SJCRH30 (cell line): ENCODE results near the gene ZNF792. TPM values are rescaled to one million over a fixed set of nuclear protein-coding genes. Genes with fewer than 3 reads are reported as not detected.
"Not testable (repeated sequence)": the region's sequence is repeated elsewhere in the genome, so short reads cannot be mapped to it uniquely, and the experiment has no call there.

Experiments
- DNase-seq, 2 experiments: peaks; one replicate each; pipeline ENCODE4 v3.0.0-alpha.2; 2015 to 2020
- H3K27ac ChIP-seq: fragments of 250-450 bp; sonication (Bioruptor Pico); 2 replicates; pipeline ENCODE4 v1.5.1; 2020; ENCODE audit warnings: mild to moderate bottlenecking, moderate library complexity
- H3K27me3 ChIP-seq: fragments of 250-450 bp; sonication (Bioruptor Pico); 2 replicates; pipeline ENCODE4 v1.5.1; 2020; ENCODE audit warnings: mild to moderate bottlenecking, moderate library complexity
- H3K36me3 ChIP-seq: fragments of 250-450 bp; sonication (Bioruptor Pico); 2 replicates; pipeline ENCODE4 v1.5.1; 2020; ENCODE audit warnings: mild to moderate bottlenecking, moderate library complexity
- H3K4me1 ChIP-seq: fragments of 250-450 bp; sonication (Bioruptor Pico); 2 replicates; pipeline ENCODE4 v1.5.1; 2020; ENCODE audit warnings: mild to moderate bottlenecking, moderate library complexity
- H3K4me3 ChIP-seq: fragments of 250-450 bp; sonication (Bioruptor Pico); 2 replicates; pipeline ENCODE4 v1.5.1; 2020; ENCODE audit warnings: mild to moderate bottlenecking, moderate library complexity
- H3K9me3 ChIP-seq: fragments of 250-450 bp; sonication (Bioruptor Pico); replicated peaks from 2 replicates; pipeline ENCODE4 v1.5.1; 2020; ENCODE audit warnings: mild to moderate bottlenecking, moderate library complexity
- total RNA-seq: library from RNA; depleted of rRNA; stranded (reverse); fragments of >200 nt; shearing (Covaris generic); gene quantifications from 2 replicates; pipeline ENCODE4 v1.2.3, GENCODE V29; 2014

ZNF792 gene
- total RNA-seq, 1 experiment from 2014 or later = 2.1 TPM

DNA sequence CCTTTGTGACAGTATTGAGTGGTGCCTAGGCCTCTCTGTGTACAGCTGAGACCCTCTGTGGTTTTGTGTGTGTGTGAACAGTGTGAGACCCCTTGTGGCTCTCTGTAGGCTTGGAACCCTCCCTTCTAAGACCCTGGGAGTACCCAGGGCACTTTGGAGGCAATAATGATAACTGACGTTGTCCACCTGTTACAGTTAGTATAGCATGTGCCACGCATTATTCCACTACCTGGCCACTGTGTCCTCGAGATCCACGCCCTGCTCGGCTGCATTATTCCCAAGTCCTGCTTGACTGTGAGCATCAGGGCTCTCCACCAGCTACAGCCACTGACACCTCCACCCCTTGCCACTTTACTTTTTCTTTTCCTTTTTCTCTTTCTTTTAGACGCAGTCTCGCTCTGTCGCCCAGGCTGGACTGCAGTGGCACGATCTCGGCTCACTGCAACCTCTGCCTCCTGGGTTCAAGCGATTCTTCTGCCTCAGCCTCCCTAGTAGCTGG lies 38.1 kb upstream of the ZNF792 start:
- H3K4me1 ChIP-seq = no peaks in the 10 kb centered on the region
- H3K27ac ChIP-seq = no peak overlapping the region
- no peaks in the 10 kb centered on the region for H3K9me3 ChIP-seq
- no peak overlapping the region for H3K4me3 ChIP-seq
- H3K36me3 ChIP-seq = peaks cover 8% of the 10 kb centered on the region; the same call in 1 of the 2 replicates
- H3K27me3 ChIP-seq = no peaks in the 10 kb centered on the region
- peak in 1 of 2 experiments; percentile 1 for DNase-seq

- Histone ChIP-seq H3K27ac (peak overlapping the region; percentile 56; the same call in 1 of the 2 replicates), H3K36me3 (peaks cover 8% of the 10 kb centered on the region; the same call in 1 of the 2 replicates), H3K4me1 (no peaks in the 10 kb centered on the region), H3K27me3 (no peaks in the 10 kb centered on the region), H3K9me3 (no peaks in the 10 kb centered on the region), H3K4me3 (peak overlapping the region; percentile 65)
- DNase-seq = peak; percentile 34 to 39
Measured at GRCh38 chr19:35000647-35001501, 36.8 kb upstream of the ZNF792 start.

DNA sequence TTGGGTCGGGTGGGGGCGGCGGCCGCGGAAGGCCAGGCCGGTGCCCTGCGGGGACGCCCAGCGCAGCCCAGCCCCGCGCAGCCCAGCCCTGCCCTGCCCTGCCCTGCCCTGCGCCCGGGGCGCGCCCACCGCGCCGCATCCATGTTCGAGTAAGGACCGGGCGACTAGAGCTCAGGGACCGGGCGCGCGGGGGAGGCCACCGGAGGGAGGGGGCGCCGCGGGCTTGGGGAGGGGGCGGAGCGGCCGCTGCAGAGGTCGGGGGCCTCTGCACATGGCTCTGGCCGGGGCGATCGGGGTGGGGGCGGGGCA lies 36.3 kb upstream of the ZNF792 start:
- no peaks in the 10 kb centered on the region for H3K9me3 ChIP-seq
- peak overlapping the region; percentile 65 for H3K4me3 ChIP-seq
- H3K27me3 ChIP-seq = no peaks in the 10 kb centered on the region
- peaks cover 5% of the 10 kb centered on the region; the same call in 1 of the 2 replicates for H3K36me3 ChIP-seq
- peak overlapping the region; percentile 56; the same call in 1 of the 2 replicates for H3K27ac ChIP-seq
- no peaks in the 10 kb centered on the region for H3K4me1 ChIP-seq
- no peak for DNase-seq

DNA sequence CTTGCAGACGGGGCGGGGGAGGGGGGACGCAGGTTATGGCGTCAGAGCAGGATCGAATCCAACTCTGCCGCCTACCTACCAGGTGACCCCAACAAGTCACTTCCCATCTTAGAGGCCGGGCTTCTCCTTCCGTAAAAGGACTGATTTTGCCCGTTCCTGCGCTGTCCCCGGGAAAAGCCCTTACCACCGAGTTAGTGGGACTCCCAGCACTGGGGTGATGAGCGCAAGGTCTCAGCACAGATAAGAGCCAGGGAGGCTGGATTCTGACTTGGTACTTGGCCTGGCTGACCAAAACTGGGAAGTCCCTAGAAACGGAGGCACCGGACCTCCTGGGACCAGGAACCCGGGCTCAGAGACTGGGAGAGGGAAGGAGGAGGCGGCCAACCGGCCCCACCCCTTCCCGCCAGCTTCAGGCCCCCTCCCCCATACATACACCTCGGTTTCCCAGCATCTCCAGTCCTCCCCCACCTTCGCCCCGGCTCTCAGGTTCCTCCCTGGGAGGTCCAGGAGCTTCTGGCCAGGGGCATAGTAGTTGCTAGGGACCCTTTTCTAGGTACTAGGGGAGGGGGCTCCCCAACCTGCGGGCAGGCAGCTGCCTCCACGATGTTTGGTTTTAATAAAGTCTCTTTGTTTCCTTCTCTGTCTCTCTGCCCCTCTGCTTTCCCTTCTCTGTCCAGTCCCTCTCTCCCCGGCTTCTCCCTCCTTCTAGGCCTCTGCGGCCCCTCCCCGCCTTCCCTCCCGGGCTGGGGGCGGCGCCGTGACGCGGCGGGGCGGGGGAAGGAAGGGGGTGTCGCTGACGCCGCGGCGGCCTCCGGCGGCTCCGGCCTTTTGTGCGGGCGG lies 35.7 kb upstream of the ZNF792 start, which contains the start of gene GRAMD1A:
GRAMD1A (plus strand) TSS at position 826 of the 840 bp plus-strand sequence. CDS start 156 bp downstream, outside the sequence.
- H3K36me3 ChIP-seq = peaks cover 5% of the 10 kb centered on the region; the same call in 1 of the 2 replicates
- peak within 1 kb of the TSS; percentile 65 for H3K4me3 ChIP-seq
- H3K27ac ChIP-seq = peak within 1 kb of the TSS; percentile 60
- peak; percentile 81 to 84 for DNase-seq
- H3K4me1 ChIP-seq = no peaks in the 10 kb centered on the region
- H3K27me3 ChIP-seq = no peaks in the 10 kb centered on the region
- no peaks in the 10 kb centered on the region for H3K9me3 ChIP-seq

GRCh38 chr19:34998777-34999497 lies 34.9 kb upstream of the ZNF792 start:
- H3K27ac ChIP-seq = no peak overlapping the region
- no peaks in the 10 kb centered on the region for H3K4me1 ChIP-seq
- H3K36me3 ChIP-seq = peaks cover 5% of the 10 kb centered on the region; the same call in 1 of the 2 replicates
- no peaks in the 10 kb centered on the region for H3K27me3 ChIP-seq
- DNase-seq = no peak
- no peaks in the 10 kb centered on the region for H3K9me3 ChIP-seq
- H3K4me3 ChIP-seq = peak overlapping the region; percentile 65

GRCh38 chr19:34998224-34998623 lies 34.2 kb upstream of the ZNF792 start:
- H3K4me1 ChIP-seq, DNase-seq, H3K27me3 ChIP-seq, H3K27ac ChIP-seq, H3K9me3 ChIP-seq, H3K36me3 ChIP-seq, H3K4me3 ChIP-seq: not testable (repeated sequence)

DNA sequence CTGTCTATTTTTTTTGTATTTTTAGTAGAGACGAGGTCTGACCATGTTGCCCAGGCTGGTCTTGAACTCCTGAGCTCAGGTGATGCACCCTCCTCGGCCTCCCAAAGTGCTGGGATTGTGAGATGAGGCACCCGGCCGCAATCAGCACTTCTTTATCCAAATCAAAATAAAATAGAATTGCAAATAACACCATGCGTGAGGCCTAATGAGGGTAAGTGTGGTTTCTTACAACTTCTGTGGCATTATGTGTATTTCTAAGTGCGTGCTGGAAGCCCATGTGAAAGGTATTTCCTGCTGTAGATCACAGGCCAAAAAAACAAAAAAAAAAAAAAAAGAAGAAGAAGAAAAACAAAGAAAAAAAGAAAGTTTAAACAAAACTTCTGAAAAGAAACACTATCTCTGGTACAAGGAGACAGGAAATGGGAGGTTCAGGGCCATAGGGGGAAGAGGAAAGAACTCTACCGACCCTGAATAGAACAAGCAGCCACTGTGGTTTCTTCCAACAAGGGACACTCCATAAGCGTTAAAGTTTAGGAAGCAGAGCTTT lies 33.1 kb upstream of the ZNF792 start:
- Histone ChIP-seq H3K27me3 (no peaks in the 10 kb centered on the region), H3K27ac (no peak overlapping the region), H3K4me3 (no peak overlapping the region), H3K4me1 (no peaks in the 10 kb centered on the region), H3K9me3 (no peaks in the 10 kb centered on the region), H3K36me3 (peaks cover 1% of the 10 kb centered on the region; the same call in 1 of the 2 replicates)
- no peak for DNase-seq

- no peaks in the 10 kb centered on the region for H3K4me1 ChIP-seq
Measured at GRCh38 chr19:34995551-34995950, 31.5 kb upstream of the ZNF792 start.

DNA sequence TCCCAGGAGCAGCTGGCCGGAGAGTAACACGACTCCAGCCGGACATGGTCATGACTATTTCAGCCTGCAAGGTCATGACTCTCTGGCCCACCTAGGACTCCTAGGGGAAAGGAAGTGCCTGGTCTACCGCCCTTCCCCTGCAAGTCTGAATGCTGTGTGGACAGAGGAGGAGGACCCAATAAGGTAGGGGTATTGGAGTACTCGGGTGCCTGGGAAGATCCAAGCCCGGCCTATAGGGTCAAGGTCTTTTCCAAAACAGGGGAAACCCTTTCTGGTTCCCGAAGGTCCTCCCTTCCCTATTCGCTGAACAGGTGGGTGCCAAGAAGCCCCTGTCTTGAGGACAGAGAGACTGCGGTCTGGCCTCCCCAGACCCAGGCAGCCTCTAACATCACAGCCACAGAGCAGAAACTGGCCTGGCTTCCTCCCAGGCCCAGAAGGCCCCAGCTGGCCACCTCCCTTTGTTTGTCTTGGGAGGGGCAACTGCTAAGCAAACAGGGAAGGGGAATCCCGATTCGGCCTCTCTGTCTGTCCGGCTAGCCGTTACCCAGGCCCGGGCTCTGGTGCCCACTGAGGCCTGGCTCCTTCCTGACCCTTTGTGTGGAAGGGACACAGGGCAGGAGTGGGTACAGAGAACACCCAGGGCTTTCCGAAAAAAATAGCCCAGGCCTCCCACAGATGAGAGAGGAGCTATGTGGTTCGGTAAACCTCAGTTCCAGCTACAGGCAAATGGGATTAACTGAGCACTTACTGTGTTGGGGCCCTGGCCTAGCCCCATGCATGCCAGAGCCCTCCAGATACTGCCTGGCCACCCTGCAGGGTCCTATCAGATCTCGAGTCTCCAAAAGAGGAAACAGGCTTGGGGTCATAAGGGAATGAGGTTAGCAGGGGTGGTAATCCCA lies 30.9 kb upstream of the ZNF792 start:
- H3K27ac ChIP-seq = no peak overlapping the region
- H3K36me3 ChIP-seq = no peaks in the 10 kb centered on the region
- H3K4me1 ChIP-seq = no peaks in the 10 kb centered on the region
- H3K4me3 ChIP-seq = no peak overlapping the region
- DNase-seq = no peak
- H3K9me3 ChIP-seq = no peaks in the 10 kb centered on the region
- H3K27me3 ChIP-seq = no peaks in the 10 kb centered on the region

More at GRCh38 chr19:34995551-34995950, 31.5 kb upstream of the ZNF792 start:
- Histone ChIP-seq H3K27ac (no peak overlapping the region), H3K9me3 (no peaks in the 10 kb centered on the region), H3K36me3 (no peaks in the 10 kb centered on the region), H3K4me3 (no peak overlapping the region), H3K27me3 (no peaks in the 10 kb centered on the region)
- DNase-seq = no peak

DNA sequence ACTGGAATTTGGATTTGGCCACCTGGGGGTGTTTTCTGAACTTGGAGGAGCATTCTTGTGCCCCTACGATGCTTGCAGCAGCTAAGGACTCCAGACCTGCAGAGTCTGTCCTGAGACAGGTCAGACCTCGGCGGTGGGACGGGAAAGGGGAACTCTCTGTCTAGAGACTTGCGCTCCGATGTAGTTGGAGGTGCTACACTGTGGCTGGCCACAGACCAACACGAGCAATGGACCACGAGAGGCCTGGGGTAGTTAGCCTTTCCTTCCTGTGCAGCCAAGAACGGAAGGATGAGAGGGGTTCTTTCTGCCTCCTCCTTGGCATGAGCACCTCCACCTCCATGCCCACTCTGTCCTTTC lies 30.2 kb upstream of the ZNF792 start:
- H3K36me3 ChIP-seq = no peaks in the 10 kb centered on the region
- H3K9me3 ChIP-seq = no peaks in the 10 kb centered on the region
- H3K4me3 ChIP-seq = no peak overlapping the region
- no peak for DNase-seq
- no peaks in the 10 kb centered on the region for H3K27me3 ChIP-seq
- no peak overlapping the region for H3K27ac ChIP-seq
- H3K4me1 ChIP-seq = no peaks in the 10 kb centered on the region

- not testable (repeated sequence) for H3K4me3 ChIP-seq, H3K4me1 ChIP-seq, H3K9me3 ChIP-seq, H3K27ac ChIP-seq, H3K36me3 ChIP-seq, DNase-seq, H3K27me3 ChIP-seq
Measured at GRCh38 chr19:34992582-34992981, 28.6 kb upstream of the ZNF792 start.

DNA sequence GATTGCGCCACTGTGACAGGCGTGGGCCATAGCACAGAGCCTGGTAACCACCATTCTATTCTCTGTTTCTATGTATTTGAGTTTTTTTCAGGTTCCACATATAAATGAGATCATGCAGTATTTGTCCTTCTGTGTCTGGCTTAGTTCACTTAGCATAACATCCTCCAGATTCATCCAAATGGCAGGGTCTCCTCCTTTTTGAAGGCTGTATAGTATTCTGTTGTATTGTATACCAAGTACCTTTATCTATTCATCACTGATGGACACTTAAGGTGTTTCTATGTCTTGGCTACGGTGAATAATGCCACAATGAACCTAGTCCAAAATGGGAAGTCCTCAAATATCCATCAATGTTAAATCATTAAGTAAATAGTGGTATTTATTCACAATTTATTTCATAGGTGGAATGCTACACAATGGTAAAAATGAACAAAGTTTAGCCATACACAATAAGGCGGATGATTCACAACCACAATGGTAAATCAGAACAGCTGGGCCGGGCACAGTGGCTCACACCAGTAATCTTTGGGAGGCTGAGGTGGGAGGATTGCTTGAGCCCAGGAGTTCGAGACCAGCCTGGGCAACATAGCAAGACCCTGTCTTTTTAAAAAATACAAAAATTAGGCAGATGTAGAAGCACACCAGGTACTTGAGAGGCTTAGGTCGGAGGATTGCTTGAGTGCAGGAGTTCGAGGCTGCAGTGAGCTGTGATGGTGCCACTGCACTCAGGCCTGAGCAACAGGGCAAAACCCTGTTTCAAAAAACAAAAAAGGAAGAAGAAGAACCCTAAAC lies 27.7 kb upstream of the ZNF792 start:
- Histone ChIP-seq H3K4me3 (no peak overlapping the region), H3K27ac (no peak overlapping the region), H3K27me3 (no peaks in the 10 kb centered on the region), H3K36me3 (no peaks in the 10 kb centered on the region), H3K4me1 (no peaks in the 10 kb centered on the region), H3K9me3 (no peaks in the 10 kb centered on the region)
- no peak for DNase-seq
